Liver (tissue), 9 donors: ENCODE data around the gene ZNF346. TPM values are rescaled to one million over a fixed set of nuclear protein-coding genes. Genes with fewer than 3 reads are reported as not detected.

Experiments
- DNase-seq: peaks from one replicate; pipeline ENCODE4 v3.0.0-alpha.2; 2017; ENCODE audit warnings: low spot score
- H3K27ac ChIP-seq, 2 donors: one replicate each; pipeline ENCODE4 v1.7.0; 2013; ENCODE audit warnings: inconsistent platforms in 2 of 2, low read length in 2 of 2, control low read depth in 1 of 2, low read depth in 1 of 2, mild to moderate bottlenecking in 1 of 2
- H3K27me3 ChIP-seq, 4 donors: one replicate each; pipeline versions ENCODE4 v1.6.1 to v1.7.0; 2013; ENCODE audit warnings: low read length in 3 of 4, inconsistent platforms in 1 of 4, mild to moderate bottlenecking in 1 of 4, moderate library complexity in 1 of 4; ENCODE audit not compliant: control insufficient read depth in 4 of 4, insufficient read depth in 4 of 4
- H3K36me3 ChIP-seq, 4 donors: one replicate each; pipeline versions ENCODE4 v1.6.1 to v1.7.0; 2013; ENCODE audit warnings: low read length in 3 of 4, mild to moderate bottlenecking in 3 of 4, low read depth in 1 of 4, moderate library complexity in 1 of 4; ENCODE audit not compliant: control insufficient read depth in 4 of 4, insufficient read depth in 3 of 4
- H3K4me1 ChIP-seq, 4 donors: one replicate each; pipeline versions ENCODE4 v1.6.1 to v1.7.0; 2013; ENCODE audit warnings: low read length in 3 of 4, mild to moderate bottlenecking in 3 of 4, moderate library complexity in 1 of 4; ENCODE audit not compliant: control insufficient read depth in 4 of 4, insufficient read depth in 4 of 4
- H3K4me3 ChIP-seq, 3 donors: one replicate each; pipeline versions ENCODE4 v1.6.1 to v1.7.0; 2013; ENCODE audit warnings: low read length in 3 of 3, control low read depth in 1 of 3, low read depth in 1 of 3, mild to moderate bottlenecking in 1 of 3
- H3K9ac ChIP-seq, 2 donors: one replicate each; pipeline ENCODE4 v1.7.0; 2013; ENCODE audit warnings: low read length in 2 of 2, mild to moderate bottlenecking in 2 of 2, moderate library complexity in 2 of 2, control low read depth in 1 of 2, low read depth in 1 of 2
- H3K9me3 ChIP-seq, 4 donors: one replicate each; pipeline versions ENCODE4 v1.6.1 to v1.7.0; 2013; ENCODE audit warnings: low read length in 3 of 4; ENCODE audit not compliant: control insufficient read depth in 4 of 4
- CTCF ChIP-seq: fragments of 150-350 bp; IDR thresholded peaks from 2 replicates; pipeline ENCODE4 v1.5.1; 2017; ENCODE audit warnings: improper control_type of control experiment, low read depth, low read length; ENCODE audit not compliant: missing input control
- EGR1 ChIP-seq, 2 donors: IDR thresholded peaks; 2 replicates each; pipeline ENCODE4 v1.6.1; 2016 to 2018; ENCODE audit warnings: antibody characterized with exemption in 2 of 2, low read depth in 2 of 2
- FOXA1 ChIP-seq: IDR thresholded peaks from 2 replicates; pipeline ENCODE4 v1.6.1; 2016; ENCODE audit warnings: antibody characterized with exemption
- FOXA2 ChIP-seq: IDR thresholded peaks from 2 replicates; pipeline ENCODE4 v1.6.1; 2016; ENCODE audit warnings: antibody characterized with exemption
- GABPA ChIP-seq, 2 donors: IDR thresholded peaks in 1 of 2; conservative IDR thresholded peaks in 1 of 2; 2 replicates each; pipeline ENCODE4 v1.6.1; 2016; ENCODE audit warnings: antibody characterized with exemption in 2 of 2, mild to moderate bottlenecking in 1 of 2, moderate library complexity in 1 of 2
- HNF4A ChIP-seq, 2 donors: conservative IDR thresholded peaks; 2 replicates each; pipeline ENCODE4 v1.6.1; 2016; ENCODE audit warnings: antibody characterized with exemption in 2 of 2, mild to moderate bottlenecking in 2 of 2
- HNF4G ChIP-seq: IDR thresholded peaks from 2 replicates; pipeline ENCODE4 v1.6.1; 2016; ENCODE audit warnings: antibody characterized with exemption
- JUND ChIP-seq, 2 donors: IDR thresholded peaks; 2 replicates each; pipeline ENCODE4 v1.6.1; 2016; ENCODE audit warnings: antibody characterized with exemption in 2 of 2
- MAX ChIP-seq: IDR thresholded peaks from 2 replicates; pipeline ENCODE4 v1.6.1; 2016; ENCODE audit warnings: antibody characterized with exemption
- NR2F2 ChIP-seq: IDR thresholded peaks from 2 replicates; pipeline ENCODE4 v1.6.1; 2016; ENCODE audit warnings: antibody characterized with exemption
- RAD21 ChIP-seq, 2 donors: IDR thresholded peaks; 2 replicates each; pipeline ENCODE4 v1.6.1; 2016; ENCODE audit warnings: antibody characterized with exemption in 2 of 2, mild to moderate bottlenecking in 2 of 2
- RXRA ChIP-seq, 2 donors: IDR thresholded peaks; 2 replicates each; pipeline ENCODE4 v1.6.1; 2017 to 2018; ENCODE audit warnings: antibody characterized with exemption in 2 of 2, mild to moderate bottlenecking in 1 of 2
- SP1 ChIP-seq: IDR thresholded peaks from 2 replicates; pipeline ENCODE4 v1.6.1; 2018; ENCODE audit warnings: antibody characterized with exemption, mild to moderate bottlenecking
- TAF1 ChIP-seq: conservative IDR thresholded peaks from 2 replicates; pipeline ENCODE4 v1.6.1; 2016; ENCODE audit warnings: antibody characterized with exemption, mild to moderate bottlenecking
- YY1 ChIP-seq: IDR thresholded peaks from 2 replicates; pipeline ENCODE4 v1.6.1; 2016; ENCODE audit warnings: antibody characterized with exemption, mild to moderate bottlenecking
- WGBS: extraction: QIAGEN DNeasy Blood & Tissue Kit; methylation state at CpG from one replicate; pipeline ENCODE4 v1.1.7; 2013; 5-methylcytosine and 5-hydroxymethylcytosine counted together
- polyA plus RNA-seq, 2 donors: library from polyadenylated mRNA; stranded (reverse) in 1 of 2; unstranded in 1 of 2; fragments of 200-250 nt in 1 of 2; fragments of >200 nt in 1 of 2; fragmentation: Nextera tagmentation in 1 of 2; extraction: Ambion mirVana in 1 of 2; gene quantifications; one replicate each; pipeline versions ENCODE4 v1.2.1 to v1.2.3, GENCODE V29; 2013 to 2015
- total RNA-seq, 2 donors: library from RNA; depleted of rRNA; stranded (reverse); fragments of >200 nt; gene quantifications; one replicate each; pipeline ENCODE4 v1.2.3, GENCODE V29; 2014
- TF ChIP-seq, protein P1 (sequence below): IDR thresholded peaks from 2 replicates; pipeline ENCODE4 v1.6.1; 2016; ENCODE audit warnings: antibody characterized with exemption
- TF ChIP-seq, protein P2 (sequence below): IDR thresholded peaks from 2 replicates; pipeline ENCODE4 v1.6.1; 2016; ENCODE audit warnings: antibody characterized with exemption, mild to moderate bottlenecking
- TF ChIP-seq, protein P3 (sequence below): IDR thresholded peaks from 2 replicates; pipeline ENCODE4 v1.6.1; 2016; ENCODE audit warnings: antibody characterized with exemption
- donor health status: healthy.
- donor health status: healthy.
- donor health status: healthy.
- donor health status: healthy.
- donor health status: healthy.

Gene ZNF346
- total and polyA plus RNA-seq, 4 donors: 3.7 to 11.0 (median 6.4) TPM

DNA sequence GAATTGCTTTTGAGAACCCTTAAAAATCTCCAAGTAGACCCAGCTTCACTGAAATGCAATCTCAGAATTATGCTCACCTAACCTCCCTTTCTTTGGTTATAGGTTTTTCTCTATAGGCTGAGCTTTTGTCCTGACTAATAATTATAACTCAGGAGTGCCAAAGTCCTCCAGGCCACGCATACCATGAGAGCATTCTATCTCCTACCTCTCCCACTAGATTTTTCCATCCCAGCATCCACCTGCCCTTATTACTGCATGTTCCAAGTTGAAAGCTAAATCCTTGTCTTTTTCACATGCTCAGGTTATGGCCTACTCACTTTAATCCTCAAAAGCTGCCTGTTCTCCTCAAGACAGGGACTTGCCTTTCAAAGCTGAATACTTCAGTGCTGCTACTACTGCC, 22.1 kb downstream of the ZNF346 start (continued):
- TF ChIP-seq, protein P1, sequence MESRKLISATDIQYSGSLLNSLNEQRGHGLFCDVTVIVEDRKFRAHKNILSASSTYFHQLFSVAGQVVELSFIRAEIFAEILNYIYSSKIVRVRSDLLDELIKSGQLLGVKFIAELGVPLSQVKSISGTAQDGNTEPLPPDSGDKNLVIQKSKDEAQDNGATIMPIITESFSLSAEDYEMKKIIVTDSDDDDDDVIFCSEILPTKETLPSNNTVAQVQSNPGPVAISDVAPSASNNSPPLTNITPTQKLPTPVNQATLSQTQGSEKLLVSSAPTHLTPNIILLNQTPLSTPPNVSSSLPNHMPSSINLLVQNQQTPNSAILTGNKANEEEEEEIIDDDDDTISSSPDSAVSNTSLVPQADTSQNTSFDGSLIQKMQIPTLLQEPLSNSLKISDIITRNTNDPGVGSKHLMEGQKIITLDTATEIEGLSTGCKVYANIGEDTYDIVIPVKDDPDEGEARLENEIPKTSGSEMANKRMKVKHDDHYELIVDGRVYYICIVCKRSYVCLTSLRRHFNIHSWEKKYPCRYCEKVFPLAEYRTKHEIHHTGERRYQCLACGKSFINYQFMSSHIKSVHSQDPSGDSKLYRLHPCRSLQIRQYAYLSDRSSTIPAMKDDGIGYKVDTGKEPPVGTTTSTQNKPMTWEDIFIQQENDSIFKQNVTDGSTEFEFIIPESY: no peak
- TF ChIP-seq HNF4A (conservative IDR thresholded peaks at IDR 0.05): no peak
- no peak for TF ChIP-seq GABPA (IDR thresholded peaks at IDR 0.05 in 1 of 2, conservative IDR thresholded peaks at IDR 0.05 in 1 of 2)
- TF ChIP-seq RXRA (IDR thresholded peaks at IDR 0.05): no peak
- TF ChIP-seq FOXA1: no peak
- no peak for TF ChIP-seq CTCF

DNA sequence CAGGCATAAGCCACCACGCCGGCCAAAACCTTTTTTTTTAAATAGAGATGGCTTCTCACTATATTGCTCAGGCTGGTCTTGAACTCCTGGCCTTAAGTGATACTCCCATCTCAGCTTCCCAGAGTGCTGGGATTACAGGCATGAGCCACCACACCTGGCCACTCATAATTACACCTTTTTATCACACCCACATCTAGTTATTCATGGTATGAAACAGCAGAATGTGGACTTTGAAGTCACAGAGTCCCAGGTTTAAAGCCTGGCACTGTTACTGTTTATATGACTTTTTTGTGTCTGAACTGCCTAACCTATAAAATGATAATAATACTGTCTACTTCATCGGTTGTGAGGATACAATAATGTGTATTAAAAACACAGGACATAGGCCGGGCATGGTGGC, 23.1 kb downstream of the ZNF346 start:
- 95% methylated on average over 4 of the region's 4 CpGs for WGBS
- peaks cover 6 to 38% (median 18%) of the 10 kb centered on the region in 4 donors for H3K36me3 ChIP-seq

More for the DNA sequence above, 23.1 kb downstream of the ZNF346 start:
- Histone ChIP-seq H3K4me1 (no peaks in the 10 kb centered on the region), H3K9ac (no peak overlapping the region), H3K4me3 (no peak overlapping the region), H3K9me3 (no peaks in the 10 kb centered on the region), H3K27me3 (no peaks in the 10 kb centered on the region), H3K27ac (no peak overlapping the region)
- TF ChIP-seq TAF1: no peak
- no peak for TF ChIP-seq RAD21 (IDR thresholded peaks at IDR 0.05)
- TF ChIP-seq SP1: no peak
- TF ChIP-seq YY1: no peak
- TF ChIP-seq HNF4A (conservative IDR thresholded peaks at IDR 0.05): no peak
- TF ChIP-seq, protein P1: no peak
- TF ChIP-seq FOXA1: no peak
- no peak for TF ChIP-seq GABPA (IDR thresholded peaks at IDR 0.05 in 1 of 2, conservative IDR thresholded peaks at IDR 0.05 in 1 of 2)
- no peak for TF ChIP-seq JUND (IDR thresholded peaks at IDR 0.05)
- TF ChIP-seq, protein P2, sequence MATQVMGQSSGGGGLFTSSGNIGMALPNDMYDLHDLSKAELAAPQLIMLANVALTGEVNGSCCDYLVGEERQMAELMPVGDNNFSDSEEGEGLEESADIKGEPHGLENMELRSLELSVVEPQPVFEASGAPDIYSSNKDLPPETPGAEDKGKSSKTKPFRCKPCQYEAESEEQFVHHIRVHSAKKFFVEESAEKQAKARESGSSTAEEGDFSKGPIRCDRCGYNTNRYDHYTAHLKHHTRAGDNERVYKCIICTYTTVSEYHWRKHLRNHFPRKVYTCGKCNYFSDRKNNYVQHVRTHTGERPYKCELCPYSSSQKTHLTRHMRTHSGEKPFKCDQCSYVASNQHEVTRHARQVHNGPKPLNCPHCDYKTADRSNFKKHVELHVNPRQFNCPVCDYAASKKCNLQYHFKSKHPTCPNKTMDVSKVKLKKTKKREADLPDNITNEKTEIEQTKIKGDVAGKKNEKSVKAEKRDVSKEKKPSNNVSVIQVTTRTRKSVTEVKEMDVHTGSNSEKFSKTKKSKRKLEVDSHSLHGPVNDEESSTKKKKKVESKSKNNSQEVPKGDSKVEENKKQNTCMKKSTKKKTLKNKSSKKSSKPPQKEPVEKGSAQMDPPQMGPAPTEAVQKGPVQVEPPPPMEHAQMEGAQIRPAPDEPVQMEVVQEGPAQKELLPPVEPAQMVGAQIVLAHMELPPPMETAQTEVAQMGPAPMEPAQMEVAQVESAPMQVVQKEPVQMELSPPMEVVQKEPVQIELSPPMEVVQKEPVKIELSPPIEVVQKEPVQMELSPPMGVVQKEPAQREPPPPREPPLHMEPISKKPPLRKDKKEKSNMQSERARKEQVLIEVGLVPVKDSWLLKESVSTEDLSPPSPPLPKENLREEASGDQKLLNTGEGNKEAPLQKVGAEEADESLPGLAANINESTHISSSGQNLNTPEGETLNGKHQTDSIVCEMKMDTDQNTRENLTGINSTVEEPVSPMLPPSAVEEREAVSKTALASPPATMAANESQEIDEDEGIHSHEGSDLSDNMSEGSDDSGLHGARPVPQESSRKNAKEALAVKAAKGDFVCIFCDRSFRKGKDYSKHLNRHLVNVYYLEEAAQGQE: no peak
- no peak for TF ChIP-seq HNF4G
- TF ChIP-seq FOXA2: no peak
- TF ChIP-seq RXRA (IDR thresholded peaks at IDR 0.05): no peak
- TF ChIP-seq CTCF: no peak
- TF ChIP-seq NR2F2: no peak
- no peak for TF ChIP-seq EGR1 (IDR thresholded peaks at IDR 0.05; ENCODE audit: low read depth in 2 of 2)
- no peak for TF ChIP-seq MAX
- TF ChIP-seq, protein P3, sequence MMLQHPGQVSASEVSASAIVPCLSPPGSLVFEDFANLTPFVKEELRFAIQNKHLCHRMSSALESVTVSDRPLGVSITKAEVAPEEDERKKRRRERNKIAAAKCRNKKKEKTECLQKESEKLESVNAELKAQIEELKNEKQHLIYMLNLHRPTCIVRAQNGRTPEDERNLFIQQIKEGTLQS: no peak
- no peak for DNase-seq
